ENCODE results near the gene HOXA4.

Gene HOXA4

GRCh38 chr7:27154901-27155815 lies 24.6 kb upstream of the HOXA4 start:
- peaks cover 75% of the 10 kb centered on the region for H3K27me3 Mint-ChIP-seq
- H3K4me3 Mint-ChIP-seq = peak overlapping the region; percentile 80
- no peaks in the 10 kb centered on the region for H3K9me3 Mint-ChIP-seq
- peaks cover 65% of the 10 kb centered on the region for H3K4me1 Mint-ChIP-seq
- H3K27ac Mint-ChIP-seq = peak overlapping the region; percentile 79
- peaks cover 3% of the 10 kb centered on the region for H3K36me3 Mint-ChIP-seq

DNA sequence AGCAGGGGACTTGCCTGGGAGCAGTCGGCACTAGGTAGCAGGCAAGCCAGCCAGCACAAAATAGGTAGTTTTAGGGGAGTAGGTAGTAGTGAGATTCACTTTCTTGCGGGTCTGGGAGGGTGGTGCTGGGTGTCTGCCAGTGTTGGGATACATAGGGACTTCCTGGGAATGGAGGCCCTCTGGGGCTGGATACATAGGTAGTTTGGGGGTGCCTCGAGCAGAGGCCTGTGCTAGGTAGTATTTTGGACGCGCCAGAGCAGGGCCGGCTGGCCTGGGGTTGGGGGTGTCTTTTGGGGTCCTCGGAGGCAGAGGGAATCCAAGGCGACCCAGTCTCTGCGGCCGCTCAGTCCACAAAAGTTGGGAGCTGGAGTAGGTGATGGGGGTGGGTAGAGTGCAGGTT lies 23.8 kb upstream of the HOXA4 start:
- Mint-ChIP-seq H3K4me1 (peaks cover 60% of the 10 kb centered on the region), H3K9me3 (no peaks in the 10 kb centered on the region), H3K27ac (no peak overlapping the region), H3K27me3 (peaks cover 75% of the 10 kb centered on the region), H3K36me3 (peaks cover 3% of the 10 kb centered on the region), H3K4me3 (peak overlapping the region; percentile 80)

GRCh38 chr7:27153526-27153925 lies 23.0 kb upstream of the HOXA4 start:
- H3K36me3 Mint-ChIP-seq = peaks cover 3% of the 10 kb centered on the region
- H3K4me3 Mint-ChIP-seq = peak overlapping the region; percentile 33
- peak overlapping the region; percentile 72 for H3K27ac Mint-ChIP-seq
- H3K9me3 Mint-ChIP-seq = no peaks in the 10 kb centered on the region
- H3K27me3 Mint-ChIP-seq = peaks cover 71% of the 10 kb centered on the region
- peaks cover 58% of the 10 kb centered on the region for H3K4me1 Mint-ChIP-seq

DNA sequence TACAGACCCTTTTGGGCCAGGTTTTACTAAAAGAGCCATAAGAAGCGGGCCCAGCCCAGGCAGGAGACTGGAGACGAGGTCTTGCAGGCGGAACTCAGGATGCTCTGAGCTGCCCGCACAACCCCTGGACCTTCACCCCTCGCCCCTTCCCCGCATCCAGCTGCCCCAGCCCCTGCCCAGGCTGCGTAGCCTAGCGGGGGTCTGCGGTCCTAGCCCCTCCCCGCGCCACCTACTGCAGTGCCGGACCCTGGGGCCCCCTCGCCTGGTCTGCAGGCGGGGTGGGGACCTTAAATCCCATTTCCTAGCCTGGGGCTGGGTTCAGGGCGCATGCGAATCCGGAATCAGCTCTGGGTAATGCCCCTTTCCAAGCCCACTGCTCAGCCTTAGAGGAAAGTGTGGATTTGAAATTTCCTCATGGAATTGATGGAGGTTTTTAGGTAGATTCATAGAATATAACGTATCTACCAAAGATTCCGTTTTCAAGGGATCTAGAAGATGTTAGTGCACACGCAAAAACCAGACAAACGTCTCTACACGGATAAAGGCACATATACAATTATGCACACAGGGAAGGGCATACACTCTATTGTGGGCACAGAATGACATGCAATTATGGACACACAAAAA lies 22.4 kb upstream of the HOXA4 start:
- peaks cover 59% of the 10 kb centered on the region for H3K4me1 Mint-ChIP-seq

GRCh38 chr7:27151931-27152815 lies 21.6 kb upstream of the HOXA4 start, which contains the start of gene HOXA3:
TSS of gene HOXA3 (minus strand) at chr7:27152583. CDS start at chr7:27110640, 41,943 bp downstream.
- Mint-ChIP-seq H3K27ac (peak within 1 kb of the TSS; percentile 91), H3K9me3 (no peaks in the 10 kb centered on the region)

More for the DNA sequence above, 22.4 kb upstream of the HOXA4 start:
- Mint-ChIP-seq H3K36me3 (peaks cover 3% of the 10 kb centered on the region), H3K27me3 (peaks cover 72% of the 10 kb centered on the region), H3K9me3 (no peaks in the 10 kb centered on the region), H3K4me3 (no peak overlapping the region), H3K27ac (no peak overlapping the region)

GRCh38 chr7:27151341-27151930 lies 20.9 kb upstream of the HOXA4 start:
- H3K27ac Mint-ChIP-seq = peak overlapping the region; percentile 91
- peaks cover 3% of the 10 kb centered on the region for H3K36me3 Mint-ChIP-seq
- H3K27me3 Mint-ChIP-seq = peaks cover 69% of the 10 kb centered on the region
- H3K9me3 Mint-ChIP-seq = no peaks in the 10 kb centered on the region
- peak overlapping the region; percentile 80 for H3K4me3 Mint-ChIP-seq
- peaks cover 56% of the 10 kb centered on the region for H3K4me1 Mint-ChIP-seq

More at GRCh38 chr7:27151931-27152815, 21.6 kb upstream of the HOXA4 start, which contains the start of gene HOXA3:
- Mint-ChIP-seq H3K36me3 (peaks cover 3% of the 10 kb centered on the region), H3K4me3 (peak within 1 kb of the TSS; percentile 80), H3K4me1 (peaks cover 57% of the 10 kb centered on the region), H3K27me3 (peaks cover 67% of the 10 kb centered on the region)

DNA sequence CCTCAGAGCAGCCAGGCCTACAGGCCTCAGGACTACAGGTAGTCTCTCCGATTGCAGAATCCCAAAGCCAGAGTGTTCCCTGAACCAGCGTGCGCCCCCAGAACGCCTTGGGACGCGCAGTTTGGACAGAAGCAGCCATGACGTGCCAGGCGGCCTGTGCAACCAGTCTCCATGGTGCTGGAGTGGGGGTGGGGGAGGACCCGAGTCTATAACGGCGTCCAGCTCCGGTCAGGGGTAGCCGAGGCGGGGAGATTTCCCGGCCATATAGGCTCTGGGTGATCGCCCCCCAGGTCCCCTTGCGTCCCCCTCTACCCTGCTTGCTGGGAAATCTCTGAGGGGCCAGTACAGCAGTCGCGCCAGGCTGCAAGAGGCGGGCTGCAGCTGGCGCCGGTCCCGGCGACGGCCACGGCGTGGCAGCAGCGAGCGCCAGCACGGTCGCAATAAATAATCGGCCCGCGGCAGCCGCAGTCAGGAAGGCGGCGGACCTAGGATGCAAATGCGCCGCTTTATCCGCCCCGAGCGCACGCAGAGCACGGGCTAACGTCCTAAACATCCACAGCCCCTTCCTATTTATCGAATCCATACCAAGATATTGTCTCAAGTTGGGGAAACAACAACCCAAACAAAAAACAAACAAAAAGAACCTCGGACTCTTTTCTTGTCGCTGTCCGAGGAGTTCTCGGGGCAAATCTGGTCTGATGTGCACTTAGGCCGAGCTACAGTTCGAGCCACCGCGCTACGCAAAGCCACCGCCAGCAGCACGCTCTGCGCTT lies 20.2 kb upstream of the HOXA4 start:
- H3K4me1 Mint-ChIP-seq = peaks cover 50% of the 10 kb centered on the region
- H3K9me3 Mint-ChIP-seq = no peaks in the 10 kb centered on the region
- no peak overlapping the region for H3K27ac Mint-ChIP-seq
- peaks cover 72% of the 10 kb centered on the region for H3K27me3 Mint-ChIP-seq
- peaks cover 3% of the 10 kb centered on the region for H3K36me3 Mint-ChIP-seq
- peak overlapping the region; percentile 80 for H3K4me3 Mint-ChIP-seq

GRCh38 chr7:27149842-27150567 lies 19.4 kb upstream of the HOXA4 start:
- H3K4me3 Mint-ChIP-seq = no peak overlapping the region
- no peaks in the 10 kb centered on the region for H3K9me3 Mint-ChIP-seq
- H3K36me3 Mint-ChIP-seq = peaks cover 3% of the 10 kb centered on the region
- no peak overlapping the region for H3K27ac Mint-ChIP-seq
- peaks cover 43% of the 10 kb centered on the region for H3K4me1 Mint-ChIP-seq
- peaks cover 69% of the 10 kb centered on the region for H3K27me3 Mint-ChIP-seq

- Mint-ChIP-seq H3K27me3 (peaks cover 63% of the 10 kb centered on the region), H3K4me3 (no peak overlapping the region), H3K9me3 (no peaks in the 10 kb centered on the region), H3K4me1 (peaks cover 33% of the 10 kb centered on the region), H3K27ac (no peak overlapping the region), H3K36me3 (no peaks in the 10 kb centered on the region)
Observed at GRCh38 chr7:27148756-27149641, 18.4 kb upstream of the HOXA4 start.

GRCh38 chr7:27148031-27148755 lies 17.6 kb upstream of the HOXA4 start:
- Mint-ChIP-seq H3K4me1 (peaks cover 26% of the 10 kb centered on the region), H3K27me3 (peaks cover 55% of the 10 kb centered on the region), H3K36me3 (no peaks in the 10 kb centered on the region), H3K4me3 (peak overlapping the region; percentile 76), H3K9me3 (no peaks in the 10 kb centered on the region), H3K27ac (peak overlapping the region; percentile 62)

- Mint-ChIP-seq H3K4me1 (peaks cover 26% of the 10 kb centered on the region), H3K27me3 (peaks cover 57% of the 10 kb centered on the region), H3K27ac (peak within 1 kb of the TSS; percentile 62), H3K4me3 (peak within 1 kb of the TSS; percentile 76), H3K9me3 (no peaks in the 10 kb centered on the region), H3K36me3 (no peaks in the 10 kb centered on the region)
Observed at GRCh38 chr7:27147199-27148030, 16.9 kb upstream of the HOXA4 start, which contains the start of gene HOXA6. TSS of gene HOXA6 (minus strand) at chr7:27147774. CDS start at chr7:27147749, 25 bp downstream.

Data from activated naive CD4-positive, alpha-beta T cell treated with anti-CD3 and anti-CD28 coated beads, Interleukin-2, amount 50 U/mL, for 24 hours (primary cell).